Measurements from ENCODE around the gene SLC2A8.

SLC2A8 gene

GRCh38 chr9:127361561-127361960 lies 35.4 kb upstream of the SLC2A8 start:
- TF ChIP-seq TAF1 (IDR thresholded peaks at IDR 0.05; ENCODE audit: borderline replicate concordance, low read depth, low read length) (no peak), POLR2AphosphoS5 (IDR thresholded peaks at IDR 0.05; ENCODE audit: low read depth, low read length) (no peak)
- FAIRE-seq (no peak), DNase-seq (ENCODE audit: insufficient read length) (no peak)

GRCh38 chr9:127362829-127363228 lies 34.1 kb upstream of the SLC2A8 start:
- FAIRE-seq, result no peak
- no peak for TF ChIP-seq POLR2AphosphoS5 (IDR thresholded peaks at IDR 0.05; ENCODE audit: low read depth, low read length)
- no peak for DNase-seq (ENCODE audit: insufficient read length)

DNA sequence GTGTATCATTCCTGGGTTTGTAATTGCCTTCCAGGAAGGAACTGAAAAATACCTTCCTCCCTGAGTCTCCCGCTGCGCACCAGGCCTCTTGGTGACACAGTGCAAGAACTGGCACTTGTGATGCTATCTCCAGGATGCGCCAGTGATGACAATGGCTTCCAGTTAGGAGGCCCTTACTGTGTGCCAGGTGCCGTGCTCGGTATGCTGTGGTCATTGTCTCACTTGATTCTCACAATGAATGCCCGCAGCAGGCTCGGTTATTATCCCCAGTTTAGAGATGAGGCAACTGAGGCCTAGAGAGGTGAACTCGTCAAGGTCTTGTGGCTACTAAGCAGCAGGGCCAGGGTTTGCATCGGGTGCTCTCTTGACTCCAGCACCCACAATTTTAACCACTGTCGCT lies 31.5 kb upstream of the SLC2A8 start:
- TF ChIP-seq POLR2AphosphoS5 (IDR thresholded peaks at IDR 0.05; ENCODE audit: low read depth, low read length), result no peak
- TF ChIP-seq POLR2A (IDR thresholded peaks at IDR 0.05; ENCODE audit: low read depth, low read length), result no peak
- TF ChIP-seq TAF1 (IDR thresholded peaks at IDR 0.05; ENCODE audit: borderline replicate concordance, low read depth, low read length), result no peak
- FAIRE-seq, result no peak
- no peak for DNase-seq (ENCODE audit: insufficient read length)

DNA sequence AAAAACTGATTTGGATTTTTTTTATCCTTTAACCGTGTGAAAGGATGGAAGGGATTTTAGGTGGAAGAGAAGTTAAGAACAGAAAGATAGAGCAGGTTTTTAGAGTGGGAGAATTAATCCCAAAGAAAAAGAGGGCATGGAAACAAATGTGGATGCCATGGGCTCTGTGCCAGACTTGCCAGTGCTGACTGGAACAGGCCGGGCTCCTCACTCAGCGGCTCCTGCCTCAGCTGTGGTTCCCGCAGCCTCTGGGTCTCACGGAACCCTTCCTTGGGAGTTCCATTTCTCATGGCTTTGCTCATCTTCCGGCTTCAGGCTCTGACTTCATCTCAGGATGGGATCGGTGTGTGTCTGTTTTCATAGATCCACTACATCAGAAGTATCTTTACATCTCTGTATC lies 30.4 kb upstream of the SLC2A8 start:
- TF ChIP-seq POLR2AphosphoS5 (IDR thresholded peaks at IDR 0.05; ENCODE audit: low read depth, low read length) (no peak), POLR2A (IDR thresholded peaks at IDR 0.05; ENCODE audit: low read depth, low read length) (no peak), TAF1 (IDR thresholded peaks at IDR 0.05; ENCODE audit: borderline replicate concordance, low read depth, low read length) (no peak)
- DNase-seq (ENCODE audit: insufficient read length), result no peak
- no peak for FAIRE-seq

DNA sequence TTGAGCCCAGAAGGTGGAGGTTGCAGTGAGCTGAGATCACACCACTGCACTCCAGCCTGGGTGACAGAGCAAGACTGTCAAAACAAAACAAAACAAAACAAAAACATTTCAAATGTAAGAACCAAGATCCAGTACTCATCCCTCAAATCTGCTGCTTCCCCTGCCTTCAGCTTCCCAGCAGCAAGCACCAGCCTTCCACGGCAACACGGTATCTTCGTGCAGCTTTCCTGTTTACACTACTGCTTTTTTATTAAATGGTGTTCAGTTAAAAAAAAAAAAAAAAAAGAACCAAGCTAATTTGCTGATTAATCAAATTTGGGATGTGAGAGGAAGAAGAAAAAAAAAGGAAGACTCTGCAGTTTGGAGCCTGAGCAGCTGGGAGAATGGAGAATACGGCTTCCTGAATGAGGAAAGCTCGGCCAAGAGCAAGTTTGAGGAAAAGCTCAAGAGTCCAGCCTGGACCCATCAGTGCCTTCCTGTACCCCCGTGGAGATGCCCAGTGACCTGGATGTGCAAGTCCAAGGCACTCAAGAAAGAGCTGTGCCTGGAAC lies 28.0 kb upstream of the SLC2A8 start:
- FAIRE-seq (no peak), DNase-seq (ENCODE audit: insufficient read length) (no peak)
- TF ChIP-seq POLR2A (IDR thresholded peaks at IDR 0.05; ENCODE audit: low read depth, low read length), result no peak
- TF ChIP-seq POLR2AphosphoS5 (IDR thresholded peaks at IDR 0.05; ENCODE audit: low read depth, low read length), result no peak
- TF ChIP-seq TAF1 (IDR thresholded peaks at IDR 0.05; ENCODE audit: borderline replicate concordance, low read depth, low read length), result no peak

- FAIRE-seq, result no peak
Observed at GRCh38 chr9:127369428-127369827, 27.5 kb upstream of the SLC2A8 start.

GRCh38 chr9:127370147-127370579 lies 26.8 kb upstream of the SLC2A8 start:
- DNase-seq (ENCODE audit: insufficient read length) (no peak), FAIRE-seq (no peak)
- no peak for TF ChIP-seq POLR2AphosphoS5 (IDR thresholded peaks at IDR 0.05; ENCODE audit: low read depth, low read length)
- no peak for TF ChIP-seq TAF1 (IDR thresholded peaks at IDR 0.05; ENCODE audit: borderline replicate concordance, low read depth, low read length)
- no peak for TF ChIP-seq POLR2A (IDR thresholded peaks at IDR 0.05; ENCODE audit: low read depth, low read length)

More at GRCh38 chr9:127369428-127369827, 27.5 kb upstream of the SLC2A8 start:
- no peak for DNase-seq (ENCODE audit: insufficient read length)
- TF ChIP-seq POLR2A (IDR thresholded peaks at IDR 0.05; ENCODE audit: low read depth, low read length) (no peak), TAF1 (IDR thresholded peaks at IDR 0.05; ENCODE audit: borderline replicate concordance, low read depth, low read length) (no peak), POLR2AphosphoS5 (IDR thresholded peaks at IDR 0.05; ENCODE audit: low read depth, low read length) (no peak)

DNA sequence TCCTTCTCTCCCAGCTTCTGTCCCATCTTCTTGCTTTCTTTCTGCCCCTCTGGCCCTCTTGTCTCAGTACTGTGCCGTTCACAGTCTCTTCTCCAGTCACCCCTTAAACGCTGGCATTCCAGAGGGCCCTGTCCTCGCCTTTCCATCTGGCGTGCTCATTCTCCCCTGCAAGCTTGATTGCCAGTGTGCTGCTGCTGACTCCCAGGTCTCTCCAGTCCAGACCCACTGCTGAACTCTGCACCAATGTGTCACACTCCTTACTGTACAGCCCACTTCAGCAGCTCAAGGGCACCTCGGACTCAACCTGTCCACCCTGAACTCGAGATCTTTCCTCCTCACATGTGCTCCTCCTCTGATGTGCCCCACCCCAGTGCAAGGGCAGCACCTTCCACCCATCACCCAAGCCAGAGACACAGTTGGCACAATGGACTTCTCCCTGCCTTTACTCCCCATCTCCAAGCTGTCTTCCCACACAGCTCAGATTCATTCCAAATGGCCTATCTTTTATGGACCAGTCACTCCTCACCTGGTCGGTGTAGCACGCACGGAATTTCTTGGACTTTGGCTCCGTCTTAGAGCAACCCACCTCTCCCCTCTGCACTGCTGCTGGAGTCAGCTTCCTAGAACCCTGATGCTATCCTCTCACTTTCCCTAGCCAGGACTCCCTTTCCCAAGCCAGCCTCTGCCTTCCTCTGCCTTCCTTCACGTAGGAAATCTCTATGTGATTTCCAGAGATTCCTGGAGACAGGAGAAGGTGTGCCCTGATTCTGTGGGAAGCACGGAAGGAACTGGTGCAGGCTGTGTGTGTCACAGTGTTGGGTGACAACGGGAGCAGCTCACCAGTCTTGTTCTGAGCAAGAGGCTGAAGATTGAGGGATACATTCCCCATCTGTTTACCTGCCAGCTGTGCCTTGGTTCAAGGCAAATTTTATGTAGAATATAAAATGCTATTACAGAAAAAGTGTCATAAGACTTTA lies 26.0 kb upstream of the SLC2A8 start:
- TF ChIP-seq POLR2A (IDR thresholded peaks at IDR 0.05; ENCODE audit: low read depth, low read length) (no peak), TAF1 (IDR thresholded peaks at IDR 0.05; ENCODE audit: borderline replicate concordance, low read depth, low read length) (no peak), POLR2AphosphoS5 (IDR thresholded peaks at IDR 0.05; ENCODE audit: low read depth, low read length) (no peak)
- no peak for FAIRE-seq
- no peak for DNase-seq (ENCODE audit: insufficient read length)

- no peak for FAIRE-seq
- no peak for DNase-seq (ENCODE audit: insufficient read length)
- TF ChIP-seq POLR2AphosphoS5 (IDR thresholded peaks at IDR 0.05; ENCODE audit: low read depth, low read length) (no peak), POLR2A (IDR thresholded peaks at IDR 0.05; ENCODE audit: low read depth, low read length) (no peak), TAF1 (IDR thresholded peaks at IDR 0.05; ENCODE audit: borderline replicate concordance, low read depth, low read length) (no peak)
Observed at GRCh38 chr9:127380479-127380878, 16.5 kb upstream of the SLC2A8 start.

DNA sequence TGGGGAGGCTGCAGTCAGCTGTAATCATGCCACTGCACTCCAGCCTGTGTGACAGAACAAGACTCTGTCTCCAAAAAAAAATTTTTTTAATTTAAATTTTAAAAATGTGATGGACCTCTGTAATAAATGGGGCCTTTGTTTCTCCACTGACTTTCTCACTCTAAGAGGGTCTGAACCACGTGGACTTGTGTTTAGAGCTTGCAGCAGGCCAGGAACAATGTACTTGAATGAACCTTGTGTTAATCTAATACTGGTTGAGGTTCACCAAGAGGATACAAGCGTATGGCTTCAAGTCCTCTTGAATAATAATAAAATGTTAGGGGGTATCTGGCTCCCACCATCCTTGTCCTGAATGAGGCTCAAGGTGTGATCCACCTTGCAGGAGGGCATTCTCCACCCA lies 14.4 kb upstream of the SLC2A8 start:
- TF ChIP-seq POLR2AphosphoS5 (IDR thresholded peaks at IDR 0.05; ENCODE audit: low read depth, low read length), result no peak
- TF ChIP-seq POLR2A (IDR thresholded peaks at IDR 0.05; ENCODE audit: low read depth, low read length), result no peak
- TF ChIP-seq TAF1 (IDR thresholded peaks at IDR 0.05; ENCODE audit: borderline replicate concordance, low read depth, low read length), result no peak
- DNase-seq (ENCODE audit: insufficient read length), result no peak
- FAIRE-seq, result no peak

DNA sequence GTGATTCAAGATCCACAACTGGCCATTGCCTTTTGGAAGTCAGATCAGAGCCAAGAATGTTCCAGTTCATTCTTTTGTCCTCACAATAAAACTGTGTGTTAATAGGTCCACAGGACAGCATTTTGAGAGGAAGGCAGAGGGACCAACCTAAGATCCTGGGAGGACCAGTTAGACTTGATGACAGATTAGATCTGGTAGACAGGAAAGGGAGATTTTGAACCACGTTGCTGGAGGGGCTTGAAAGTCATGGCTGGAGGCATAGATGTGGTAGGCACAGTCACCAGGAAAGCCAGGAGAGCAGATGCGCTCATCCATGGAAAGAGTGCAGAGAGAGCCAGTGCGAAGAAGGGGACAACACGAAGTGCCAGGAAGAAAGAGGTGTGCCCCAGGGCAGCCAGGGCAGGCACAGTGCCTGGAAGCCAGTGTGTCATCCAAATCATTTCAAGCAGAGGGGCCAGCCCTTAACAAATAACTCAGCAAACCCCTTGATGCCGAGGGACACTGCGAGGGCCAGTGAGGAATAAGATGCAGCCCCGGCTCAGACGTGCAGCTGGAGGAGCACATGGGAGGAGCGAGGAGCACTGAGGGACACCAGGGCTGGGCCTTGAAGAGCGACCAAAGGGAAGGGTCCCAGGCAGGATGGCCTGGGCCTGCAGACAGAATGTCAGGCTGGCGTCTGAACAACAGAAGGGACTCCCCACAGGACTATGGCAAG lies 12.8 kb upstream of the SLC2A8 start:
- TF ChIP-seq POLR2AphosphoS5 (IDR thresholded peaks at IDR 0.05; ENCODE audit: low read depth, low read length) (no peak), POLR2A (IDR thresholded peaks at IDR 0.05; ENCODE audit: low read depth, low read length) (no peak), TAF1 (IDR thresholded peaks at IDR 0.05; ENCODE audit: borderline replicate concordance, low read depth, low read length) (no peak)
- no peak for FAIRE-seq

More for the DNA sequence above, 12.8 kb upstream of the SLC2A8 start:
- DNase-seq (ENCODE audit: insufficient read length), result no peak

Measured in GM12892 (cell line).